ENCODE results near the gene POLA1.

POLA1 gene

GRCh38 chrX:24728530-24728929 is 34.8 kb downstream of the POLA1 start:
- H3K9me3 Mint-ChIP-seq: no peaks in the 10 kb centered on the region
- H3K27me3 Mint-ChIP-seq (ENCODE audit: low read depth): no peaks in the 10 kb centered on the region
- peaks cover 36% of the 10 kb centered on the region for H3K36me3 Mint-ChIP-seq (ENCODE audit: low read depth)

GRCh38 chrX:24732766-24733500 is 39.2 kb downstream of the POLA1 start:
- H3K9me3 Mint-ChIP-seq: no peaks in the 10 kb centered on the region
- peaks cover 25% of the 10 kb centered on the region for H3K36me3 Mint-ChIP-seq (ENCODE audit: low read depth)
- no peaks in the 10 kb centered on the region for H3K4me1 Mint-ChIP-seq (ENCODE audit: low read depth)
- no peak overlapping the region for H3K4me3 Mint-ChIP-seq
- H3K27me3 Mint-ChIP-seq (ENCODE audit: low read depth): no peaks in the 10 kb centered on the region
- no peak for DNase-seq (ENCODE audit: low spot score)
- no peak overlapping the region for H3K27ac Mint-ChIP-seq

More at GRCh38 chrX:24728530-24728929, 34.8 kb downstream of the POLA1 start:
- Mint-ChIP-seq H3K4me3 (no peak overlapping the region), H3K27ac (no peak overlapping the region), H3K4me1 (ENCODE audit: low read depth) (no peaks in the 10 kb centered on the region)
- no peak for DNase-seq (ENCODE audit: low spot score)

- no peak for DNase-seq (ENCODE audit: low spot score)
- H3K27ac Mint-ChIP-seq: no peak overlapping the region
- no peaks in the 10 kb centered on the region for H3K9me3 Mint-ChIP-seq
- H3K4me3 Mint-ChIP-seq: no peak overlapping the region
- no peaks in the 10 kb centered on the region for H3K27me3 Mint-ChIP-seq (ENCODE audit: low read depth)
- H3K4me1 Mint-ChIP-seq (ENCODE audit: low read depth): no peaks in the 10 kb centered on the region
- H3K36me3 Mint-ChIP-seq (ENCODE audit: low read depth): peaks cover 34% of the 10 kb centered on the region
Observed at GRCh38 chrX:24741330-24741729, 47.6 kb downstream of the POLA1 start.

- no peak overlapping the region for H3K4me3 Mint-ChIP-seq
- peaks cover 19% of the 10 kb centered on the region for H3K36me3 Mint-ChIP-seq (ENCODE audit: low read depth)
- DNase-seq (ENCODE audit: low spot score): no peak
- H3K4me1 Mint-ChIP-seq (ENCODE audit: low read depth): peaks cover 2% of the 10 kb centered on the region
- H3K27ac Mint-ChIP-seq: no peak overlapping the region
- H3K27me3 Mint-ChIP-seq (ENCODE audit: low read depth): no peaks in the 10 kb centered on the region
- H3K9me3 Mint-ChIP-seq: no peaks in the 10 kb centered on the region
Observed at GRCh38 chrX:24748196-24748595, 54.5 kb downstream of the POLA1 start.

- no peak overlapping the region for H3K4me3 Mint-ChIP-seq
- H3K27me3 Mint-ChIP-seq (ENCODE audit: low read depth): no peaks in the 10 kb centered on the region
- peaks cover 33% of the 10 kb centered on the region for H3K36me3 Mint-ChIP-seq (ENCODE audit: low read depth)
- H3K27ac Mint-ChIP-seq: no peak overlapping the region
- H3K9me3 Mint-ChIP-seq: no peaks in the 10 kb centered on the region
- no peak for DNase-seq (ENCODE audit: low spot score)
- peaks cover 2% of the 10 kb centered on the region for H3K4me1 Mint-ChIP-seq (ENCODE audit: low read depth)
Observed at GRCh38 chrX:24759786-24760185, 66.1 kb downstream of the POLA1 start.

GRCh38 chrX:24760363-24761000 is 66.8 kb downstream of the POLA1 start:
- no peak for DNase-seq (ENCODE audit: low spot score)
- no peak overlapping the region for H3K4me3 Mint-ChIP-seq
- no peak overlapping the region for H3K27ac Mint-ChIP-seq
- H3K27me3 Mint-ChIP-seq (ENCODE audit: low read depth): no peaks in the 10 kb centered on the region
- peaks cover 2% of the 10 kb centered on the region for H3K4me1 Mint-ChIP-seq (ENCODE audit: low read depth)
- no peaks in the 10 kb centered on the region for H3K9me3 Mint-ChIP-seq
- peaks cover 36% of the 10 kb centered on the region for H3K36me3 Mint-ChIP-seq (ENCODE audit: low read depth)

GRCh38 chrX:24761306-24761705 is 67.6 kb downstream of the POLA1 start:
- no peak for DNase-seq (ENCODE audit: low spot score)
- peaks cover 43% of the 10 kb centered on the region for H3K36me3 Mint-ChIP-seq (ENCODE audit: low read depth)
- peaks cover 2% of the 10 kb centered on the region for H3K4me1 Mint-ChIP-seq (ENCODE audit: low read depth)
- no peaks in the 10 kb centered on the region for H3K9me3 Mint-ChIP-seq
- no peaks in the 10 kb centered on the region for H3K27me3 Mint-ChIP-seq (ENCODE audit: low read depth)
- no peak overlapping the region for H3K4me3 Mint-ChIP-seq
- no peak overlapping the region for H3K27ac Mint-ChIP-seq

GRCh38 chrX:24763989-24764388 is 70.3 kb downstream of the POLA1 start:
- DNase-seq (ENCODE audit: low spot score): no peak
- Mint-ChIP-seq H3K27me3 (ENCODE audit: low read depth) (no peaks in the 10 kb centered on the region), H3K4me3 (no peak overlapping the region), H3K27ac (no peak overlapping the region), H3K36me3 (ENCODE audit: low read depth) (peaks cover 50% of the 10 kb centered on the region), H3K4me1 (ENCODE audit: low read depth) (peaks cover 2% of the 10 kb centered on the region), H3K9me3 (no peaks in the 10 kb centered on the region)

GRCh38 chrX:24767557-24767956 is 73.8 kb downstream of the POLA1 start:
- Mint-ChIP-seq H3K27ac (no peak overlapping the region), H3K27me3 (ENCODE audit: low read depth) (no peaks in the 10 kb centered on the region), H3K4me1 (ENCODE audit: low read depth) (no peaks in the 10 kb centered on the region), H3K9me3 (no peaks in the 10 kb centered on the region), H3K4me3 (no peak overlapping the region), H3K36me3 (ENCODE audit: low read depth) (peaks cover 37% of the 10 kb centered on the region)
- DNase-seq (ENCODE audit: low spot score): no peak

GRCh38 chrX:24768556-24768955 is 74.8 kb downstream of the POLA1 start:
- Mint-ChIP-seq H3K4me3 (no peak overlapping the region), H3K9me3 (no peaks in the 10 kb centered on the region), H3K4me1 (ENCODE audit: low read depth) (no peaks in the 10 kb centered on the region), H3K27me3 (ENCODE audit: low read depth) (no peaks in the 10 kb centered on the region), H3K27ac (no peak overlapping the region), H3K36me3 (ENCODE audit: low read depth) (peaks cover 31% of the 10 kb centered on the region)
- DNase-seq (ENCODE audit: low spot score): no peak

- DNase-seq (ENCODE audit: low spot score): no peak
- Mint-ChIP-seq H3K9me3 (no peaks in the 10 kb centered on the region), H3K4me3 (no peak overlapping the region), H3K36me3 (ENCODE audit: low read depth) (peaks cover 13% of the 10 kb centered on the region), H3K27me3 (ENCODE audit: low read depth) (no peaks in the 10 kb centered on the region), H3K27ac (no peak overlapping the region), H3K4me1 (ENCODE audit: low read depth) (peaks cover 13% of the 10 kb centered on the region)
Observed at GRCh38 chrX:24774650-24775049, 80.9 kb downstream of the POLA1 start.

GRCh38 chrX:24775891-24776290 is 82.2 kb downstream of the POLA1 start:
- peaks cover 15% of the 10 kb centered on the region for H3K36me3 Mint-ChIP-seq (ENCODE audit: low read depth)
- no peaks in the 10 kb centered on the region for H3K9me3 Mint-ChIP-seq
- no peaks in the 10 kb centered on the region for H3K27me3 Mint-ChIP-seq (ENCODE audit: low read depth)
- no peak overlapping the region for H3K27ac Mint-ChIP-seq
- H3K4me3 Mint-ChIP-seq: no peak overlapping the region
- no peak for DNase-seq (ENCODE audit: low spot score)
- H3K4me1 Mint-ChIP-seq (ENCODE audit: low read depth): peaks cover 13% of the 10 kb centered on the region

- Mint-ChIP-seq H3K4me1 (ENCODE audit: low read depth) (peaks cover 13% of the 10 kb centered on the region), H3K36me3 (ENCODE audit: low read depth) (peaks cover 16% of the 10 kb centered on the region), H3K9me3 (no peaks in the 10 kb centered on the region), H3K27ac (no peak overlapping the region), H3K27me3 (ENCODE audit: low read depth) (no peaks in the 10 kb centered on the region), H3K4me3 (no peak overlapping the region)
- DNase-seq (ENCODE audit: low spot score): no peak
Observed at GRCh38 chrX:24777660-24778059, 83.9 kb downstream of the POLA1 start.

- Mint-ChIP-seq H3K27ac (no peak overlapping the region), H3K4me1 (ENCODE audit: low read depth) (peaks cover 4% of the 10 kb centered on the region), H3K9me3 (no peaks in the 10 kb centered on the region)
Observed at GRCh38 chrX:24782011-24782410, 88.3 kb downstream of the POLA1 start.

More at GRCh38 chrX:24782011-24782410, 88.3 kb downstream of the POLA1 start:
- no peak for DNase-seq (ENCODE audit: low spot score)
- Mint-ChIP-seq H3K36me3 (ENCODE audit: low read depth) (peaks cover 27% of the 10 kb centered on the region), H3K4me3 (no peak overlapping the region), H3K27me3 (ENCODE audit: low read depth) (no peaks in the 10 kb centered on the region)

Measured in T-helper 2 cell treated with Interferon-gamma antibody and Interleukin-4, amounts not matched to agents 5 μg/mL and 100 μg/mL, for 36 hours (primary cell).